OCI-LY1 (cell line): Measurements from ENCODE around the gene PELO.

Experiments
- H2AFZ ChIP-seq: fragments of 200-600 bp; sonication (generic), shearing (Covaris generic); 2 replicates; pipeline ENCODE4 v1.6.0; 2014; ENCODE audit warnings: antibody characterized with exemption, mild to moderate bottlenecking, low read length
- H3F3A ChIP-seq: fragments of 200-600 bp; sonication (generic), shearing (Covaris generic); 2 replicates; pipeline ENCODE4 v1.6.0; 2014; ENCODE audit warnings: mild to moderate bottlenecking, antibody characterized with exemption, low read length, moderate library complexity; ENCODE audit not compliant: insufficient read depth
- H3K27ac ChIP-seq: fragments of 200-600 bp; sonication (generic); 2 replicates; pipeline ENCODE4 v1.5.1; 2014; ENCODE audit warnings: low read length, mixed run types, mild to moderate bottlenecking, low read depth; ENCODE audit not compliant: poor library complexity, severe bottlenecking
- H3K27me3 ChIP-seq: fragments of 200-600 bp; sonication (generic); 2 replicates; pipeline ENCODE4 v1.6.0; 2014; ENCODE audit warnings: antibody characterized with exemption, mild to moderate bottlenecking, low read length, moderate library complexity; ENCODE audit not compliant: insufficient read depth
- H3K36me3 ChIP-seq: fragments of 200-600 bp; sonication (generic); 2 replicates; pipeline ENCODE4 v1.6.1; 2014; ENCODE audit warnings: mild to moderate bottlenecking, antibody characterized with exemption, low read length, moderate library complexity, mixed read lengths; ENCODE audit not compliant: insufficient read depth
- H3K4me1 ChIP-seq: fragments of 200-600 bp; sonication (generic); 2 replicates; pipeline ENCODE4 v1.5.1; 2014; ENCODE audit warnings: mild to moderate bottlenecking, low read length, moderate library complexity; ENCODE audit not compliant: insufficient read depth, severe bottlenecking
- H3K4me2 ChIP-seq: fragments of 200-600 bp; sonication (generic), shearing (Covaris generic); 2 replicates; pipeline ENCODE4 v1.6.1; 2014; ENCODE audit warnings: low read length
- H3K4me3 ChIP-seq: fragments of 200-600 bp; sonication (generic); 2 replicates; pipeline ENCODE4 v1.5.1; 2014; ENCODE audit warnings: low read length, low read depth, mild to moderate bottlenecking, mixed read lengths; ENCODE audit not compliant: poor library complexity, severe bottlenecking
- H3K79me2 ChIP-seq: fragments of 200-600 bp; shearing (Covaris generic); 2 replicates; pipeline ENCODE4 v1.6.1; 2016; ENCODE audit warnings: mixed run types, low read length, mixed read lengths; ENCODE audit not compliant: insufficient read depth
- H3K9ac ChIP-seq: fragments of 200-600 bp; sonication (generic), shearing (Covaris generic); 2 replicates; pipeline ENCODE4 v1.6.1; 2014; ENCODE audit warnings: mild to moderate bottlenecking, low read length, mixed read lengths
- H3K9me2 ChIP-seq: fragments of 200-600 bp; sonication (generic), shearing (Covaris generic); 2 replicates; pipeline ENCODE4 v1.6.1; 2014; ENCODE audit warnings: low read depth, mild to moderate bottlenecking, low read length, mixed read lengths
- H3K9me3 ChIP-seq: fragments of 200-600 bp; shearing (Covaris generic); 2 replicates; pipeline ENCODE4 v1.6.1; 2014; ENCODE audit warnings: low read length, mixed read lengths
- H4K20me1 ChIP-seq: fragments of 200-600 bp; sonication (generic), shearing (Covaris generic); 2 replicates; pipeline ENCODE4 v1.6.0; 2016; ENCODE audit warnings: mild to moderate bottlenecking, low read length; ENCODE audit not compliant: insufficient read depth
- EZH2 ChIP-seq: fragments of 200-600 bp; sonication (generic), shearing (Covaris generic); IDR thresholded peaks from 2 replicates; pipeline ENCODE4 v1.8.0; 2017; ENCODE audit warnings: borderline replicate concordance, mixed run types, mild to moderate bottlenecking, antibody characterized with exemption, low read length, moderate library complexity, mixed read lengths
- TF ChIP-seq, protein P1 (sequence below): fragments of 200-600 bp; sonication (generic), shearing (Covaris generic); IDR thresholded peaks from 2 replicates; pipeline ENCODE4 v1.5.1; 2017; ENCODE audit warnings: mild to moderate bottlenecking, antibody characterized with exemption, low read length, moderate library complexity, mixed read lengths

The PELO gene

DNA sequence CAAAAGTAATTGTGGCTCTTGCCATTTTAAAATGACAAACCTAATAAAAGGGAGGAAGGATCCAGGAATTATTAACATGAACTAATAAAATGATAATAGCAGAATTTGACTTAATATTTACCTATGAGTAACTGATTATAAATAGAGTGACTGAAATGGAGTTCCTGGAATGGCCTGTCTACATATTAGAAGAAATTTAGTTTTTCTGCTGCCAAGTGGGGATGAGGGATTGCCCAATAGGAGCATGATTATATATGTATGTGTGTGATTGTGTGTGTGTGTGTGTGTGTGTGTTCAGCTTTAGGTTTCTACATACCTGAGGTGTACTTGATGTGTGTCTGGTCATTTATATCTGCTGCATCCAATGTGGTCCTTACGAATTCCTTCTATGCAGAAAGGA, 36.6 kb upstream of the PELO start:
- TF ChIP-seq, protein P1, sequence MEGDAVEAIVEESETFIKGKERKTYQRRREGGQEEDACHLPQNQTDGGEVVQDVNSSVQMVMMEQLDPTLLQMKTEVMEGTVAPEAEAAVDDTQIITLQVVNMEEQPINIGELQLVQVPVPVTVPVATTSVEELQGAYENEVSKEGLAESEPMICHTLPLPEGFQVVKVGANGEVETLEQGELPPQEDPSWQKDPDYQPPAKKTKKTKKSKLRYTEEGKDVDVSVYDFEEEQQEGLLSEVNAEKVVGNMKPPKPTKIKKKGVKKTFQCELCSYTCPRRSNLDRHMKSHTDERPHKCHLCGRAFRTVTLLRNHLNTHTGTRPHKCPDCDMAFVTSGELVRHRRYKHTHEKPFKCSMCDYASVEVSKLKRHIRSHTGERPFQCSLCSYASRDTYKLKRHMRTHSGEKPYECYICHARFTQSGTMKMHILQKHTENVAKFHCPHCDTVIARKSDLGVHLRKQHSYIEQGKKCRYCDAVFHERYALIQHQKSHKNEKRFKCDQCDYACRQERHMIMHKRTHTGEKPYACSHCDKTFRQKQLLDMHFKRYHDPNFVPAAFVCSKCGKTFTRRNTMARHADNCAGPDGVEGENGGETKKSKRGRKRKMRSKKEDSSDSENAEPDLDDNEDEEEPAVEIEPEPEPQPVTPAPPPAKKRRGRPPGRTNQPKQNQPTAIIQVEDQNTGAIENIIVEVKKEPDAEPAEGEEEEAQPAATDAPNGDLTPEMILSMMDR, result no peak
- no peak for TF ChIP-seq EZH2
- H3K36me3 ChIP-seq, result no peaks in the 10 kb centered on the region
- no peaks in the 10 kb centered on the region for H3K4me1 ChIP-seq
- no peak overlapping the region for H3K4me3 ChIP-seq
- H3K9me3 ChIP-seq, result no peaks in the 10 kb centered on the region
- no peaks in the 10 kb centered on the region for H3K27me3 ChIP-seq
- H3F3A ChIP-seq, result no peaks in the 10 kb centered on the region
- H3K9ac ChIP-seq, result no peak overlapping the region
- no peaks in the 10 kb centered on the region for H4K20me1 ChIP-seq
- H2AFZ ChIP-seq, result no peak overlapping the region
- no peaks in the 10 kb centered on the region for H3K9me2 ChIP-seq
- H3K4me2 ChIP-seq, result no peak overlapping the region
- no peak overlapping the region for H3K27ac ChIP-seq
- H3K79me2 ChIP-seq, result no peaks in the 10 kb centered on the region

DNA sequence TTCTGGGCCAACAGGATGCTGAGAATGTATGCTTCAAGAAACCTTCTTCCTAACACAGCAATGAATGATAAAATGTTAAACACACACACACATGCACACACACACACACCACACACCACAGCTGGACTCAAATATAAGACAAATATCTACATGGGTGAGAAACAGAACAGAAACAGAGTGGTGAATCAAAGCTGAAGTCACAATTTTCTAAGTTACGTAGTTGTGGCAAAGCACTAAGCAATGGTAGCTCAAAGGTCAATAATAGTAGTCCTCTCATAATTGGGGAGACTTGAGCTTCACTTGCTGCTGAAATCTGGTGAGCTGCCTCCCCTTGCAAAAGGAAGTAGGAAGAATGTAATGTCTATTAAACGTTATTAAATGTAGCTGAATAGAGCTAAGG, 33.7 kb upstream of the PELO start:
- H3K36me3 ChIP-seq, result no peaks in the 10 kb centered on the region
- no peak overlapping the region for H2AFZ ChIP-seq
- H3K27me3 ChIP-seq, result no peaks in the 10 kb centered on the region
- H3K9me2 ChIP-seq, result no peaks in the 10 kb centered on the region
- no peak overlapping the region for H3K9ac ChIP-seq
- no peak overlapping the region for H3K27ac ChIP-seq
- no peaks in the 10 kb centered on the region for H3K9me3 ChIP-seq
- TF ChIP-seq, protein P1, result no peak
- no peak for TF ChIP-seq EZH2
- no peaks in the 10 kb centered on the region for H3K79me2 ChIP-seq
- no peak overlapping the region for H3K4me2 ChIP-seq
- no peaks in the 10 kb centered on the region for H4K20me1 ChIP-seq
- no peaks in the 10 kb centered on the region for H3K4me1 ChIP-seq
- no peaks in the 10 kb centered on the region for H3F3A ChIP-seq
- no peak overlapping the region for H3K4me3 ChIP-seq

DNA sequence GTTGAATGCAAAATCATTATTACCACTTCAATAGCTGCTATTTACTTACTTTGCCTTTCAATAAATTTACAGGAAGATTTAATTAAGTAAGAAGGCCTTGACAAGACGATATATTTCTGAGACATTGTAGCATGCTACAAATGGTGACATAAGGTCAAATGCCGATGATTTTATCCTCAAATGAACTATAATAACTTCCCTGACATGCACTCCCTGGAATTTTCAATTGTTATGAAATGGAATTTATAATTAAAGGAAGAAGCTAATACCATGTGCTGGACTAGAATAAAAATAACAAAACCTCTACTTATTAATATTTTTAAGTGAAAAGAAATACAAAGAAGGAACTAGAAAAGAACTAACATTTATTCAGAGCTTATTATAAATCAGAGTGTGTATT, 30.2 kb upstream of the PELO start:
- Histone ChIP-seq H2AFZ (no peak overlapping the region), H3K4me3 (no peak overlapping the region), H3F3A (no peaks in the 10 kb centered on the region), H3K36me3 (no peaks in the 10 kb centered on the region), H3K4me1 (no peaks in the 10 kb centered on the region), H3K79me2 (no peaks in the 10 kb centered on the region), H4K20me1 (no peaks in the 10 kb centered on the region), H3K4me2 (no peak overlapping the region), H3K27me3 (no peaks in the 10 kb centered on the region), H3K27ac (no peak overlapping the region), H3K9me3 (no peaks in the 10 kb centered on the region), H3K9ac (no peak overlapping the region), H3K9me2 (no peaks in the 10 kb centered on the region)
- no peak for TF ChIP-seq EZH2

DNA sequence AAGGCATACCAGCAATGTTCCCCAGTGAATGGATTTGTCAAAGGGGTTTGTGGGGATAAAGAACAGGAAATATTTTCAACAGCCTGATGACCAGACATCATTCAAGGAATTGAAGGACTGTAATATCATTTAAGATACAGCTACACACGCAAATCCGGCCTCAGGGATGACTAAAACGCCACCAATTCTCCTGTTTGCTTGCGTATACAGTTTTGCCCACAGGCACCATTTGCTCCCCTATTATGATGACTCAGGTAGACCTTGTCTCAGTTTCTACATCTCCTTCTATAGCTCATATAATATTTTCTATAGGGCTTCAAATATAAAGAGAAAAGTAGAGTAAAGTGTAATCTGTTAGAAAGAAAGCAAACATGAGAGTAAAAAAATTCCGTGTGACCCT, 29.7 kb upstream of the PELO start:
- no peaks in the 10 kb centered on the region for H3K36me3 ChIP-seq
- no peak for TF ChIP-seq EZH2
- TF ChIP-seq, protein P1, result no peak
- H3K4me1 ChIP-seq, result no peaks in the 10 kb centered on the region
- H3K27me3 ChIP-seq, result no peaks in the 10 kb centered on the region
- no peak overlapping the region for H3K4me2 ChIP-seq
- H3K4me3 ChIP-seq, result no peak overlapping the region
- H2AFZ ChIP-seq, result no peak overlapping the region
- H3K9ac ChIP-seq, result no peak overlapping the region
- no peak overlapping the region for H3K27ac ChIP-seq
- no peaks in the 10 kb centered on the region for H3K9me2 ChIP-seq
- no peaks in the 10 kb centered on the region for H3F3A ChIP-seq
- H4K20me1 ChIP-seq, result no peaks in the 10 kb centered on the region
- no peaks in the 10 kb centered on the region for H3K9me3 ChIP-seq
- no peaks in the 10 kb centered on the region for H3K79me2 ChIP-seq
